Mucosa of rectum (tissue), 2 donors: Measurements from ENCODE around the gene ANKRD18A.

Experiments used
- H3K27ac ChIP-seq, 2 donors: one replicate each; pipeline ENCODE4 v1.7.0; 2013; ENCODE audit warnings: inconsistent platforms in 2 of 2, low read depth in 2 of 2, low read length in 2 of 2
- H3K27me3 ChIP-seq, 2 donors: one replicate each; pipeline ENCODE4 v1.7.0; 2013; ENCODE audit warnings: low read length in 2 of 2; ENCODE audit not compliant: control insufficient read depth in 2 of 2, insufficient read depth in 2 of 2
- H3K36me3 ChIP-seq, 2 donors: one replicate each; pipeline ENCODE4 v1.7.0; 2013; ENCODE audit warnings: low read length in 2 of 2; ENCODE audit not compliant: control insufficient read depth in 2 of 2, insufficient read depth in 2 of 2
- H3K4me1 ChIP-seq, 2 donors: one replicate each; pipeline ENCODE4 v1.7.0; 2013; ENCODE audit warnings: low read length in 2 of 2, mild to moderate bottlenecking in 1 of 2; ENCODE audit not compliant: control insufficient read depth in 2 of 2, insufficient read depth in 2 of 2
- H3K4me3 ChIP-seq, 2 donors: one replicate each; pipeline ENCODE4 v1.7.0; 2013; ENCODE audit warnings: low read length in 2 of 2
- H3K9ac ChIP-seq, 2 donors: one replicate each; pipeline ENCODE4 v1.7.0; 2013; ENCODE audit warnings: low read length in 2 of 2, low read depth in 1 of 2, mild to moderate bottlenecking in 1 of 2
- H3K9me3 ChIP-seq, 2 donors: one replicate each; pipeline ENCODE4 v1.7.0; 2013; ENCODE audit warnings: low read length in 2 of 2; ENCODE audit not compliant: control insufficient read depth in 2 of 2
- donor health status: healthy.
- donor health status: Normal muscosa, but diverticular disease.

Gene ANKRD18A

GRCh38 chr9:38649731-38650363 lies 29.5 kb upstream of the ANKRD18A start:
- peaks cover 0 to 3% of the 10 kb centered on the region in 2 donors for H3K27me3 ChIP-seq
- no peak overlapping the region for H3K9ac ChIP-seq
- no peak overlapping the region for H3K4me3 ChIP-seq
- peaks cover 0 to 8% of the 10 kb centered on the region in 2 donors for H3K4me1 ChIP-seq
- no peak overlapping the region for H3K27ac ChIP-seq
- no peaks in the 10 kb centered on the region for H3K9me3 ChIP-seq
- no peaks in the 10 kb centered on the region for H3K36me3 ChIP-seq

GRCh38 chr9:38644601-38645000 lies 24.2 kb upstream of the ANKRD18A start:
- Histone ChIP-seq H3K4me1 (no peaks in the 10 kb centered on the region), H3K27me3 (no peaks in the 10 kb centered on the region), H3K27ac (no peak overlapping the region), H3K4me3 (no peak overlapping the region), H3K36me3 (no peaks in the 10 kb centered on the region), H3K9me3 (no peaks in the 10 kb centered on the region), H3K9ac (no peak overlapping the region)

DNA sequence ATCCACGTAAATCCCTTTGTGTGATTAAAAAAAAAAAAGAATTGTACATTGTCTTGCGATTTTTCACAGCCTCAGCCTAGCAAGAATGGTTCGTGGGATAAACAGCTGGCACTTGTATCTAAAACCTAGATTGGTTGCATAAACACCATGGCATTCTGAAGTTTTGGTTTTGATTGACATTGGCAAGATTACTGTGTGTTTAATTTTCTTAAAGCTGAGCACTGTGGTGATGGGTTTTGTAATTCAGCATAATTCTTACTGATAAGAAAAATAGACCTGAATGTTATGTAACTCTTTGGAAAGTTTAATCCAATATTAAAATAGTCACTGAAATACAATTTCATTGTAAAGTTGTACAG lies 23.4 kb upstream of the ANKRD18A start:
- H3K4me1 ChIP-seq = no peaks in the 10 kb centered on the region
- H3K9me3 ChIP-seq = no peaks in the 10 kb centered on the region
- no peaks in the 10 kb centered on the region for H3K36me3 ChIP-seq
- H3K9ac ChIP-seq = no peak overlapping the region
- no peak overlapping the region for H3K4me3 ChIP-seq
- no peaks in the 10 kb centered on the region for H3K27me3 ChIP-seq
- H3K27ac ChIP-seq = no peak overlapping the region

DNA sequence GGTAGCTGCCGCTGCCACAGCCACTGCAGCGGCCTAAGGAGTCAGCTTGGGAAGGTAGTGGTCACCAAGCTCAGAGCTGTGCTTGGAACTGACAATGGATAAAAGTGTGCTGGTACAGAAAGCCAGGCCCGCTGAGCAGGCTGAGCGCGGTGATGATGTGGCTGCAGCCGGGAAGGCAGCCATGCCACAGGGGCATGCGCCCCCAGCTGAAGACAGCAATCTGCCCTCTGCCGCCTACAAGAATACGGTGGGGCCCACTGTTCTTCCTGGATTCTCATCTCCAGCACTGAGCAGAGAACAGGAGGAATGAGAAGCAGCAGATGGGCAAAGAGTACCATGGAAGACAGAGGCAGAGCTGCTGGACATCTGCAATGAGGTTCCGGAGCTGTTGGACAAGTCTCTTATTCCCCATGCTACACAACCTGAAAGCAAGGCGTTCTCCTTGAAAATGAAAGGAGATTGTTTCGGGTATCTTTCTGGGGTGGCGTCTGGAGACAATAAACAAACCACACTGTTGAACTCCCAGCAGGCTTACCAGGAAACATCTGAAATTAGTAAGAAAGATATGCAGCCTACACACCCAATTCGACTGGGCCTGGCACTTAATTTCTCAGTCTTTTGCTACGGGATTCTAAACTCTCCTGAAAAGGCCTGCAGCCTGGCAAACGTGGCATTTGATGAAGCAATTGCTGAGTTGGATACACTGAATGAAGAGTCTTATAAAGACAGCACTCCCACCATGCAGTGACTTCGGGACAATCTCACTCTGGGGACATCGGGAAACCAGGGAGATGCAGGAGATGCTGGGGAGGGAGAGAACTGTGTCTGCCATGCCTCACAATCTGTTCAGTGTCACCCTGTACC lies 22.8 kb upstream of the ANKRD18A start:
- Histone ChIP-seq H3K4me3 (no peak overlapping the region), H3K27ac (no peak overlapping the region)

GRCh38 chr9:38641985-38642864 lies 21.8 kb upstream of the ANKRD18A start:
- Histone ChIP-seq H3K4me1 (no peaks in the 10 kb centered on the region), H3K9me3 (no peaks in the 10 kb centered on the region), H3K27me3 (no peaks in the 10 kb centered on the region), H3K27ac (no peak overlapping the region), H3K36me3 (no peaks in the 10 kb centered on the region), H3K9ac (no peak overlapping the region), H3K4me3 (no peak overlapping the region)

More for the DNA sequence above, 22.8 kb upstream of the ANKRD18A start:
- H3K27me3 ChIP-seq = no peaks in the 10 kb centered on the region
- no peak overlapping the region for H3K9ac ChIP-seq
- no peaks in the 10 kb centered on the region for H3K9me3 ChIP-seq
- H3K4me1 ChIP-seq = no peaks in the 10 kb centered on the region
- H3K36me3 ChIP-seq = no peaks in the 10 kb centered on the region

DNA sequence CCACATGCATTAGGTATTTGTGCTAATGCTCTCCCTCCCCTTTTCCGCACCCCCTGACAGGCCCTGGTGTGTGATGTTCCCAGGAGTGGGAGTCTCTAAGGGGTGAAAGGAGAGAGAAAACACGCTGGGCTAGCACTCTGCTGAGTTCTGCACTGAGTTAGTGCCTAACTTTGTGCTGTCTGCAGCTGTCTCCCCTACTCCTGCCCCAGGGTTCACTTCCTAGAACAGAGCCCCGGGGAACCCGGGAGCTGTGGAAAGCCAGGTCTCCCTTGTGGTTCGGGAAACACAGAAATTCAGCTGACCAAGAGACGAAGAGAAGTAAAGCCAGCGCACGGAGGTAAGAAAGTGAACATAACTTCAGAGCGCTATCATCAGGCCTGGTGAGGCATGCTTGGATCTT lies 20.7 kb upstream of the ANKRD18A start:
- Histone ChIP-seq H3K36me3 (no peaks in the 10 kb centered on the region), H3K4me1 (no peaks in the 10 kb centered on the region), H3K4me3 (no peak overlapping the region), H3K9me3 (no peaks in the 10 kb centered on the region), H3K27me3 (peaks cover 0 to 3% of the 10 kb centered on the region in 2 donors), H3K9ac (no peak overlapping the region), H3K27ac (no peak overlapping the region)

DNA sequence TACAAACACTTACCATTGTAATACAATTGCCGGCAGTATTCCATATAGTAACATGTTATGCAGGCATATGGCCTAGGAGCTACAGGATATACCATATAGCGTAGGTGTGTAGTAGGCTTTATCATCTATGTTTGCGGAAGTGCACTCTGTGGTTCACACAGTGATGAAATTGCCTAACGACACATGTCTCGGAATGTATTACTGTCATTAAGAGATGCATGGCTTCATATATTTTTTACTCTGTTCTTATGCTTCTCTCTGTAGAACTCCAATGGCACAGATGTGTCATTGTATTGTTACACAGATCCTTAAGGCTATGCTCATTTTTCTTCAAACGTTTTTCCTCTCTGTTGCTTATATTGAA lies 19.2 kb upstream of the ANKRD18A start:
- Histone ChIP-seq H3K9ac (no peak overlapping the region), H3K36me3 (no peaks in the 10 kb centered on the region), H3K4me3 (no peak overlapping the region), H3K4me1 (no peaks in the 10 kb centered on the region), H3K27me3 (peaks cover 0 to 3% of the 10 kb centered on the region in 2 donors), H3K9me3 (no peaks in the 10 kb centered on the region), H3K27ac (no peak overlapping the region)

DNA sequence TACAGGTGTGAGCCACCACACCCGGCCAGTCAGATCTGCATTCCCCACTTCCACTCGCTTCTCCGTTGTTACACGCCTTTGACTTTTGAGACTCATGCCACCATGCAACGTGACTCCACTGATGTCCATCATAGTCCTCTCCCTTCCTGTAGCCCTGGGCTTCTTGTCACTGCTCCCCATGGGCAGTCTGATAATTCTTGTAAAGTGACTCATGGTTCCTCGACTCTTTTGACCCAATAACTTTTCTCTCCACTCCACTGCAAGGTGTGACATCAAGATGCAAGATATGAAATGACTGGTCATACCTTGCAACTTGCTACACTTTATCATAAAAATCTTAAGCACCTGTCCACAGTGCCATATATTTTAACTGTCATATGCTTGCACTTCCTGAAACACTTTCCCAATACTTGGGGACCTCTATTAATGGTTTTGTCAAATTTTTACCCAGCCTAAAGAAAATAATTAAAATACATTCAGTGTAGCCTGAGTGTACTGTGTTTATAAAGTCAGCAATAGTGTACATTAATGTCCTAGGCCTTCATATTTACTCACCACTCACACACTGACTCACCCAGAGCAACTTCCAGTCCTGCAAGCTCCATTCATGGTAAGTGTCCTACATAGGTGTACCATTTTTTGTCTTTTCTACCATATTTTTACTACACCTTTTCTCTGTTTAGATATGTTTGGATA lies 18.6 kb upstream of the ANKRD18A start:
- no peaks in the 10 kb centered on the region for H3K36me3 ChIP-seq
- peaks cover 0 to 3% of the 10 kb centered on the region in 2 donors for H3K27me3 ChIP-seq
- H3K9me3 ChIP-seq = no peaks in the 10 kb centered on the region
- no peaks in the 10 kb centered on the region for H3K4me1 ChIP-seq
- H3K9ac ChIP-seq = no peak overlapping the region
- no peak overlapping the region for H3K4me3 ChIP-seq
- no peak overlapping the region for H3K27ac ChIP-seq

- Histone ChIP-seq H3K4me1 (no peaks in the 10 kb centered on the region), H3K9ac (no peak overlapping the region), H3K36me3 (no peaks in the 10 kb centered on the region), H3K9me3 (no peaks in the 10 kb centered on the region), H3K27ac (no peak overlapping the region), H3K4me3 (no peak overlapping the region), H3K27me3 (peaks cover 0 to 3% of the 10 kb centered on the region in 2 donors)
These were observed 13.9 kb upstream of the ANKRD18A start for GRCh38 chr9:38634315-38634714.
